Measurements from ENCODE around the gene RPS28.
"Not testable (repeated sequence)": the region's sequence is repeated elsewhere in the genome, so short reads cannot be mapped to it uniquely, and the experiment has no call there.

The RPS28 gene

GRCh38 chr19:8342684-8343482 is 21.6 kb downstream of the RPS28 start, which contains the start of gene KANK3:
Gene KANK3 (minus strand): TSS chr19:8343262. CDS start chr19:8337828, 5,434 bp downstream.
- peak; percentile 97 for DNase-seq (ENCODE audit: low read depth)

- no peak for DNase-seq (ENCODE audit: low read depth)
Observed at GRCh38 chr19:8343483-8343844, 22.2 kb downstream of the RPS28 start.

- not testable (repeated sequence) for DNase-seq (ENCODE audit: low read depth)
Observed at GRCh38 chr19:8349629-8350372, 28.5 kb downstream of the RPS28 start.

- no peak for DNase-seq (ENCODE audit: low read depth)
Observed at GRCh38 chr19:8352134-8352827, 31.0 kb downstream of the RPS28 start.

GRCh38 chr19:8352845-8353244 is 31.5 kb downstream of the RPS28 start:
- not testable (repeated sequence) for DNase-seq (ENCODE audit: low read depth)

GRCh38 chr19:8355631-8356402 is 34.5 kb downstream of the RPS28 start:
- DNase-seq (ENCODE audit: low read depth), result no peak

GRCh38 chr19:8357007-8357521 is 35.8 kb downstream of the RPS28 start:
- no peak for DNase-seq (ENCODE audit: low read depth)

- no peak for DNase-seq (ENCODE audit: low read depth)
Observed at GRCh38 chr19:8358948-8359347, 37.7 kb downstream of the RPS28 start.

- DNase-seq (ENCODE audit: low read depth), result no peak
Observed at GRCh38 chr19:8360196-8360595, 38.9 kb downstream of the RPS28 start.

- no peak for DNase-seq (ENCODE audit: low read depth)
Observed at GRCh38 chr19:8361921-8362793, 40.9 kb downstream of the RPS28 start.

- DNase-seq (ENCODE audit: low read depth), result no peak
Observed at GRCh38 chr19:8363803-8364771, 42.8 kb downstream of the RPS28 start, which contains the start of gene ANGPTL4. Gene ANGPTL4 (plus strand): TSS chr19:8364155. CDS start chr19:8364322, 167 bp downstream.

GRCh38 chr19:8366121-8366581 is 44.9 kb downstream of the RPS28 start:
- DNase-seq (ENCODE audit: low read depth), result no peak

- no peak for DNase-seq (ENCODE audit: low read depth)
Observed at GRCh38 chr19:8366961-8367326, 45.6 kb downstream of the RPS28 start.

GRCh38 chr19:8367327-8368001 is 46.2 kb downstream of the RPS28 start:
- DNase-seq (ENCODE audit: low read depth), result no peak

- DNase-seq (ENCODE audit: low read depth), result no peak
Observed at GRCh38 chr19:8370176-8371010, 49.1 kb downstream of the RPS28 start.

- peak; percentile 73 for DNase-seq (ENCODE audit: low read depth)
Observed at GRCh38 chr19:8371011-8371804, 49.9 kb downstream of the RPS28 start.

Data from CMK (cell line).